ENCODE results near the gene AXL.
A peak's percentile ranks its signal among the peaks of the same experiment; 100 is the strongest.

The AXL gene

DNA sequence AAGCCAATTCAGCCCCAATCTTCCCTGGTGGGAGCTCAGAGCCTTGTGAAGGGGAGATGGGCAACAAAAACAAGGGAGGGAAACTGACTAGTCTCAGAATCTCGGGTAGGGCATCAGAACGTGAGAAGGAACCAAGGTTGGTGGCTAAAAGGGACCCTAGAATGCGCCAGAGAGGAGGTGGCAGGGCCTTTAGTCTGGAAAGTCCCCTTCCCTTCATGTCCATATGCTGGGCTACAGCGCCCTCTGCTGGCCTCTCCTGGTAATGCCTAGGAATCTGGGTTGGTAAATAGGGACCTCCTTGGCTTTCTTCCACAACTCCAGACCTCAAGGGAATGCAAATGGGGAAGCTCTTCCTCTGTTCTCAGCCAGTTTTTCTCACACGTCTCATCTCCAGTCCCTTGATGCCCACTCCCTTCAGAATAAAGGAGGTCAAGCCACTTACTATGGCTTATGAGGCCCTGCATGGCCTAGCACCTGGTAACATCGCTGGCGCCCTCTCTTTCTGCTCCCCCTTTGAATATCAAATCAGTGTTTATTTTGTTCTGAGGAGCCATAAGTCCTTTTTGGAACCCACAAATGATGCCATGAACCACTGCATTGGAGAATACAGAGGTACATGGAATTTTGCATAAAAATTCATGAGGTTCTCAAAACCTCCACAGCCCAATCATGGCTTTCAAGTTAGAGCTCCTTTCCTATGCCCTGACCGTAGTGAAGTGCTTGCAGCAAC lies 89.6 kb downstream of the AXL start:
- DNase-seq (ENCODE audit: low read depth): peak; percentile 80

DNA sequence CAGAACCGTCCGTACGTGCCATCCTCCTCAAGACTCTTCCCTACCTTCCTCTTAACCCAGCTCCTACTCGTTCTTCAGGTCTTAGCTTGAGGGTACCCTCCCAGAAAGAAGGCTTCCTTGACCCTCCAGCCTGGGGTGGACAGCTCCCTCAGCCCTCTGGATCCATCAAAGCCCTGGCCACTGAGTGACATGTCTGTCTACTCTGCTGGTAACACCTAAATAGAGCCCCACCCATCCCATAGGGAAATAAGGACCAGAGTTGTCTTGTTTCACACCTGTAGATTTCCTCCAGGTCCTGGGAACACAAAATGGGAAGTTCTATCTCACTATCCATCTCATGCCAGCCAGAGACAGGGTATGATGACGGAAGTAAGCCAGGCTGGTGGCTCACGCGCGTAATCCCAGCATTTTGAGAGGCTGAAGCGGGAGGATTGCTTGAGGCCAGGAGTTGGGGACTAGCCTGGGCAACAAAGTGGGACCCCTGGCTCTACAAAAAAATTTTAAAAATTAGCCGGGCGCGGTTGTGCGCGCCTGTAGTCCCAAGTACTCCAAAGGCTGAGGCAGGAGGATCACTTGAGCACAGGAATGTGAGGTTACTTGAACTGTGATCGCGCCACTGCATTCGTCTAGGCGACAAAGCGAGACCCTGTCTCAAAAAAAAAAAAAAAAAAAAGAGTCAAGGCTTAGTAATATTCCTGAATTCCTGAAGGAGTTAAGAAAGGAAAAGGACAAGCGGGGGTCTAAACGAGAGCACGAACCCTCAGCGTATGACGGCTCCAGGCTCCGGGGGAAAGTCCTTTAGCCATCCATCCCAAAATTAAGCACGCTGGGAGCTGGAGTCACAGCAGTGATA lies 90.4 kb downstream of the AXL start:
- no peak for DNase-seq (ENCODE audit: low read depth)

DNA sequence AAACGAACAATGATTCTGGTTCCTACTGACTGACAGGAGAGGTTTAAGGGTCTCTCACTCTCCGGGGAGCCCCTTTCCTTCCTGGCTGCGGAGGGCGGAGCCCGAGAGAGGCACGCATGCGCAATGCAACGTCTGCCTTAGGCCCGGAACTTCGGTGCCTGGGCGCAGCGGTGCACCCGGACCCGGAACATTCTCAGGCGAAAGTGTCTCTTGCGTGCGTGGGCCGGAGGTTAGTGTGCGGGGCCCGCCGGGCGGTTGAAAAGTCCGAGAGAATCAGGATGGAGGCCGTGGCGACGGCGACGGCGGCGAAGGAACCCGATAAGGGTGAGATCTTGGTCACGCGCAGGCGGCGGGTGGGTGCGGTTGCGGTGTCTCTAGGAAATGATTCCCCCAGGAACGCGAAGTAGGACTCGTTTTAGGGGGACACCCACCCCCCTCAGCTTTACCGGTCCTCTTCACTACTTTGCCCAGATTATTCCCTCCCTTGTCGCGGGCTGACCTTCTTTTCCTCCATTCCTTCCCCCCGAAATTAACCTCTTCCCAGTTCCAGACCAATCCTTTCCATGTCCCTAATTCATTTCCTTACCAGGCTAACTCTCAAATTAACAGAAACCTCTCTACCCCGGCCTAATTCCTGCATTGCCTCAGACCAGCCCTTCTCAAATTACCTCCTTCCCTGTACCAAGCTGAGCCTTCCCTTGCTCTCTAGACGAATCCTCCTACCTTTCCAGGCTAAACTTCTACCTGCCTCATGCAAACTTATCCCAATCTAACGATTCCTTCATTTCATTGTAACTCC lies 91.2 kb downstream of the AXL start, which contains the start of gene CCDC97:
CCDC97 (plus strand) TSS at position 140 of the 799 bp plus-strand sequence; CDS start at position 279, 139 bp downstream.
- DNase-seq (ENCODE audit: low read depth): peak; percentile 79

DNA sequence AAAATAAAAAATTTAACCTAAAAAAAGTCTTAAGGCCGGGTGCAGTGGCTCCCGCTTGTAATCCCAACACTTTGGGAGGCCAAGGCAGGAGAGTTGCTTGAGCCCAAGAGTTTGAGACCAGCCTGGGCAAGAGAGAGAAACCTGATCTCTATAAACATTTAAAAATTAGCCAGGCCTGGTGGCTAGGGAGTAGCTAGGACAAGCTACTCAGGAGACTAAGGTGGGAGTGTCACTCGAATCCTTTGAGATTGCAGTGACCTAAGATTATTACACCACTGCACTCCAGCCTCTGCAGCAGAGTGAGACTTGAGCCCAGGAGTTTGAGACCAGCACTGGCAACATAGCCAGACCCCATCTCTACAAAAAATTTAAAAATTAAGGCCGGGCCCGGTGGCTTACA lies 92.0 kb downstream of the AXL start:
- no peak for DNase-seq (ENCODE audit: low read depth)

All from T-helper 22 cell (primary cell).